Measurements from ENCODE around the gene XRCC3.

DNA sequence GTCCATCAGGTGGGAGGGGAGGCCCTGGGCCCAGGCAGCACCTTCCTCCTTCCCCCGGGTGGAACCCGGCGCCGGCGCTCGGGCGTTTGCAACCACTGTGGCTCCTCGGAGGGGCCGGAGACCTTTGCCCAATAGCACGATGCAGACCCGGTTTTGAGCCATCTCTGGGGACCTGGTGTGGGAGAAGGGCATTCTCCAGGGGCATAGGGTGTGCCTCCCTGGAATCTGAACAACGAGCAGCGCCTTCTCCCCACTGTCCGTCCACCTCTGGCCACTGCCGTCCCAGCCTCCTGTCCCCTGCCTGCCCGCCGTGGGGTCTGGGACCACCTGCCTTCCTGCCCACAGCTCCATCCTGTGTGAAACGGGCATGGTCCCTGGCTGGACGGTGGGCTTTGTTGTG, 12.9 kb upstream of the XRCC3 start:
- TF ChIP-seq CTCF (IDR thresholded peaks at IDR 0.05; ENCODE audit: poor library complexity): no peak
- TF ChIP-seq EZH2 (IDR thresholded peaks at IDR 0.05; ENCODE audit: borderline replicate concordance): no peak
